A549 (cell line): ENCODE results near the gene NEAT1. TPM values are rescaled to one million over a fixed set of nuclear protein-coding genes. Genes with fewer than 3 reads are reported as not detected.

Experiments used
- ATAC-seq, 2 experiments: fragments of 200-7000 bp in 1 of 2; fragments of >200 bp in 1 of 2; cut with Nextera tagmentation in 1 of 2; cut with Tn5 transposase in 1 of 2; 3 replicates each; pipeline versions ENCODE4 v1.8.0 to v1.9.1; 2018 to 2020; ENCODE audit warnings: mild to moderate bottlenecking in 1 of 2, moderate library complexity in 1 of 2
- CTCF ChIA-PET: fragments of 300-600 bp; sonication (Branson Sonifier 250); formaldehyde crosslinking; extraction: SDS; loops from one replicate; lab custom pipeline; 2021; ENCODE audit warnings: antibody characterized with exemption, inconsistent platforms; lab: Yijun Ruan, JAX
- POLR2A ChIA-PET: fragments of 350-600 bp; formaldehyde crosslinking; extraction: SDS; loops from one replicate; lab custom pipeline; 2021; ENCODE audit warnings: antibody characterized with exemption, inconsistent platforms; lab: Yijun Ruan, JAX
- DNase-seq, 2 experiments: peaks; one replicate each; pipeline versions ENCODE4 v3.0.0 to v3.0.0-alpha.2; 2011 to 2016; ENCODE audit warnings: low read depth in 1 of 2, low spot score in 1 of 2
- FAIRE-seq: peaks from 2 replicates; lab custom pipeline; 2011; peaks lifted over from hg19 to GRCh38; lab: Jason Lieb, UNC
- H3K27ac ChIP-seq, 2 experiments: fragments of >200 bp; sonication (Bioruptor Twin); formaldehyde crosslinking; 3 replicates each; pipeline ENCODE4 v1.5.1; 2016 to 2017
- H3K4me1 ChIP-seq: fragments of >200 bp; sonication (Bioruptor Twin); formaldehyde crosslinking; 3 replicates; pipeline ENCODE4 v1.6.1; 2016
- H3K4me2 ChIP-seq: fragments of >200 bp; sonication (Bioruptor Twin); formaldehyde crosslinking; 3 replicates; pipeline ENCODE4 v1.6.1; 2016
- H3K4me3 ChIP-seq: fragments of >200 bp; sonication (Bioruptor Twin); formaldehyde crosslinking; 3 replicates; pipeline ENCODE4 v1.5.1; 2016
- H3K9me3 ChIP-seq: fragments of >200 bp; sonication (Bioruptor Twin); formaldehyde crosslinking; 3 replicates; pipeline ENCODE4 v1.6.1; 2016
- CBX2 ChIP-seq: fragments of 200-600 bp; sonication (generic); IDR thresholded peaks from 2 replicates; pipeline ENCODE4 v1.6.1; 2016; ENCODE audit warnings: low read depth, mild to moderate bottlenecking, borderline replicate concordance
- CHD2 ChIP-seq: fragments of 150-350 bp; IDR thresholded peaks from 2 replicates; pipeline ENCODE4 v1.6.1; 2014; ENCODE audit warnings: low read length; ENCODE audit not compliant: partially characterized antibody
- CHD4 ChIP-seq: fragments of 200-600 bp; sonication (generic); IDR thresholded peaks from 2 replicates; pipeline ENCODE4 v1.6.1; 2016; ENCODE audit warnings: antibody characterized with exemption, mild to moderate bottlenecking, borderline replicate concordance
- EHF ChIP-seq: fragments of 250-450 bp; sonication (Bioruptor Pico); IDR thresholded peaks from 2 replicates; pipeline ENCODE4 v1.5.0; 2020; ENCODE audit warnings: mild to moderate bottlenecking
- EP300 ChIP-seq, 2 experiments: fragments of >200 bp; sonication (Bioruptor Twin); formaldehyde crosslinking; IDR thresholded peaks; 2 replicates in 1 of 2; 3 replicates in 1 of 2; pipeline ENCODE4 v1.6.1; 2016 to 2017
- ESRRA ChIP-seq: fragments of 150-350 bp; IDR thresholded peaks from 2 replicates; pipeline ENCODE4 v1.6.1; 2014; ENCODE audit warnings: mild to moderate bottlenecking, low read length, borderline replicate concordance
- FOSL2 ChIP-seq, 2 experiments: fragments of 450-650 bp in 1 of 2; fragments of >200 bp in 1 of 2; sonication (Bioruptor Twin) in 1 of 2; formaldehyde crosslinking; IDR thresholded peaks; 2 replicates each; pipeline versions ENCODE4 v1.5.0 to v1.6.1; 2016 to 2020; ENCODE audit warnings: mild to moderate bottlenecking in 1 of 2, moderate library complexity in 1 of 2
- HEYL ChIP-seq: fragments of 250-450 bp; sonication (Bioruptor Pico); IDR thresholded peaks from 2 replicates; pipeline ENCODE4 v1.8.0; 2021; ENCODE audit warnings: mild to moderate bottlenecking, moderate library complexity
- JUNB ChIP-seq: fragments of >200 bp; sonication (Bioruptor Twin); formaldehyde crosslinking; IDR thresholded peaks from 2 replicates; pipeline ENCODE4 v1.6.1; 2016
- NFE2L2 ChIP-seq: fragments of 150-350 bp; conservative IDR thresholded peaks from 2 replicates; pipeline ENCODE4 v1.6.1; 2014; ENCODE audit warnings: low read length
- NR3C1 ChIP-seq: fragments of >200 bp; sonication (Bioruptor Twin); formaldehyde crosslinking; IDR thresholded peaks from 3 replicates; pipeline ENCODE4 v1.6.1; 2017
- PBX3 ChIP-seq: IDR thresholded peaks from 2 replicates; pipeline ENCODE4 v1.6.1; 2012
- POLR2A ChIP-seq: IDR thresholded peaks from 2 replicates; pipeline ENCODE4 v1.6.1; 2012; ENCODE audit warnings: mild to moderate bottlenecking, low read length
- RAD21 ChIP-seq, 2 experiments: fragments of >200 bp in 1 of 2; sonication (Bioruptor Twin) in 1 of 2; formaldehyde crosslinking in 1 of 2; IDR thresholded peaks in 1 of 2; conservative IDR thresholded peaks in 1 of 2; 2 replicates in 1 of 2; 3 replicates in 1 of 2; pipeline ENCODE4 v1.6.1; 2012 to 2018; ENCODE audit warnings: inconsistent platforms in 1 of 2
- TFCP2L1 ChIP-seq: fragments of 250-450 bp; sonication (Bioruptor Pico); IDR thresholded peaks from 2 replicates; pipeline ENCODE4 v1.5.0; 2021; ENCODE audit warnings: mild to moderate bottlenecking
- ZFP36 ChIP-seq: fragments of 450-650 bp; IDR thresholded peaks from 2 replicates; pipeline ENCODE4 v1.6.1; 2014; ENCODE audit warnings: borderline replicate concordance; ENCODE audit not compliant: partially characterized antibody
- ZSCAN20 ChIP-seq: fragments of 250-450 bp; sonication (Bioruptor Pico); IDR thresholded peaks from 2 replicates; pipeline ENCODE4 v1.8.0; 2022; ENCODE audit warnings: mild to moderate bottlenecking, moderate library complexity
- WGBS: methylation state at CpG from one replicate; pipeline ENCODE4 v1.1.6; 2017; ENCODE audit errors: missing lambda C conversion rate; 5-methylcytosine and 5-hydroxymethylcytosine counted together
- polyA plus RNA-seq, 4 experiments: library from polyadenylated mRNA; depleted of rRNA in 3 of 4; stranded (reverse); fragments of >200 nt; fragmentation: RNase III in 1 of 4; extraction: RNeasy Plus Mini Kit Qiagen cat#74134 plus additional on column Dnase treatment in 1 of 4; gene quantifications; 2 replicates in 3 of 4; 3 replicates in 1 of 4; pipeline ENCODE4 v1.2.3, GENCODE V29; 2011 to 2017
- TF ChIP-seq, protein P1 (sequence below): fragments of 150-350 bp; IDR thresholded peaks from 2 replicates; pipeline ENCODE4 v1.6.1; 2014; ENCODE audit warnings: low read depth, mild to moderate bottlenecking, low read length
- TF ChIP-seq, protein P2 (sequence below): fragments of 250-450 bp; sonication (Bioruptor Pico); IDR thresholded peaks from 2 replicates; pipeline ENCODE4 v1.5.0; 2021; ENCODE audit warnings: mild to moderate bottlenecking, moderate library complexity, borderline replicate concordance
- TF ChIP-seq, protein P3 (sequence below): fragments of 200-600 bp; sonication (generic); IDR thresholded peaks from 2 replicates; pipeline ENCODE4 v1.6.1; 2016; ENCODE audit warnings: antibody characterized with exemption, mild to moderate bottlenecking, moderate library complexity

The NEAT1 gene
- polyA plus RNA-seq, 2 of the 4 experiments (the other 2 are of a cell fraction) = 314 to 1,223 TPM

DNA sequence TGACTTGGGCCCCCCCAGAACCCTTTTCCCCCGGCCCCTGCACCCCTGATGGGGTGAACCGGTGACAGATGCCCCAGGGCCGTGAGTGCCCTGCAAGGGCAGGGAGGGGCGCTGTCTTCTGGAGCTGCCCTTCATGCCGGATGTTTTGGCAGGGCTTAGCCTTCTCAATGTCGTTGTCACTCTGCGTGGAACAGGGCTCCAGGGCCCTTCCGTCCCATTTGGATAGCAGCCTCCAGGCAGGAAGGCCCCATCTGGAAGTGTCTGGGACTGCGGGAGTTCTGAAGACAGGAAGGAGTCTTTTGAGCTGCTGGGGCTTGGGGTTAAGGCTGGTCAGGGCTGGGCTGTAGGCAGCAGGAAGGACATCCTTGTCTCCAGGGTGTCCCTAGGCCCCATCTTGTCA lies 31.6 kb upstream of the NEAT1 start:
- ChIA-PET POLR2A (interaction anchor here (0.6 to 1.7 kb wide), 3 partner anchors 31 to 39 kb away, joined by 3 to 5 read pairs (median 5); partner anchors contain the start of gene NEAT1), CTCF (interaction anchor here (0.9 to 14.2 kb wide), 6 partner anchors 9 to 165 kb away, joined by 3 to 208 read pairs (median 4); partner anchors contain the start of gene NEAT1)
- DNase-seq (peak; percentile 30 to 54), FAIRE-seq (no peak), ATAC-seq (peak in 1 of 2 experiments; percentile 49; a peak in 3 of 6 replicates)
- 0 out of 3 replicates have a peak overlapping the region, but pooled peaks have one; percentile 11 for H3K4me2 ChIP-seq
- no peak for TF ChIP-seq TFCP2L1
- no peak for TF ChIP-seq ZSCAN20
- TF ChIP-seq, protein P1, sequence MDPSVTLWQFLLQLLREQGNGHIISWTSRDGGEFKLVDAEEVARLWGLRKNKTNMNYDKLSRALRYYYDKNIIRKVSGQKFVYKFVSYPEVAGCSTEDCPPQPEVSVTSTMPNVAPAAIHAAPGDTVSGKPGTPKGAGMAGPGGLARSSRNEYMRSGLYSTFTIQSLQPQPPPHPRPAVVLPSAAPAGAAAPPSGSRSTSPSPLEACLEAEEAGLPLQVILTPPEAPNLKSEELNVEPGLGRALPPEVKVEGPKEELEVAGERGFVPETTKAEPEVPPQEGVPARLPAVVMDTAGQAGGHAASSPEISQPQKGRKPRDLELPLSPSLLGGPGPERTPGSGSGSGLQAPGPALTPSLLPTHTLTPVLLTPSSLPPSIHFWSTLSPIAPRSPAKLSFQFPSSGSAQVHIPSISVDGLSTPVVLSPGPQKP = no peak
- no peak for TF ChIP-seq ZFP36
- no peak for TF ChIP-seq RAD21 (conservative IDR thresholded peaks at IDR 0.05 in 1 of 2, IDR thresholded peaks at IDR 0.05 in 1 of 2)
- TF ChIP-seq JUNB = no peak
- TF ChIP-seq EHF (CRISPR knock-in tag) = no peak
- TF ChIP-seq EP300 (IDR thresholded peaks at IDR 0.05) = no peak
- no peak for TF ChIP-seq NFE2L2
- no peak for TF ChIP-seq FOSL2 (IDR thresholded peaks at IDR 0.05)
- no peak for TF ChIP-seq FOSL2 (CRISPR knock-in tag; IDR thresholded peaks at IDR 0.05)
- TF ChIP-seq HEYL (CRISPR knock-in tag) = no peak
- no peak for TF ChIP-seq ESRRA
- TF ChIP-seq, all 56 proteins: peak for 0
- peak overlapping the region in 1 of 2 experiments; percentile 55; a peak in 3 of 6 replicates for H3K27ac ChIP-seq
- WGBS = 75% methylated on average over 7 of the region's 9 CpGs
- H3K4me1 ChIP-seq = peaks cover 44% of the 10 kb centered on the region
- no peak overlapping the region for H3K4me3 ChIP-seq
- H3K9me3 ChIP-seq = no peaks in the 10 kb centered on the region

DNA sequence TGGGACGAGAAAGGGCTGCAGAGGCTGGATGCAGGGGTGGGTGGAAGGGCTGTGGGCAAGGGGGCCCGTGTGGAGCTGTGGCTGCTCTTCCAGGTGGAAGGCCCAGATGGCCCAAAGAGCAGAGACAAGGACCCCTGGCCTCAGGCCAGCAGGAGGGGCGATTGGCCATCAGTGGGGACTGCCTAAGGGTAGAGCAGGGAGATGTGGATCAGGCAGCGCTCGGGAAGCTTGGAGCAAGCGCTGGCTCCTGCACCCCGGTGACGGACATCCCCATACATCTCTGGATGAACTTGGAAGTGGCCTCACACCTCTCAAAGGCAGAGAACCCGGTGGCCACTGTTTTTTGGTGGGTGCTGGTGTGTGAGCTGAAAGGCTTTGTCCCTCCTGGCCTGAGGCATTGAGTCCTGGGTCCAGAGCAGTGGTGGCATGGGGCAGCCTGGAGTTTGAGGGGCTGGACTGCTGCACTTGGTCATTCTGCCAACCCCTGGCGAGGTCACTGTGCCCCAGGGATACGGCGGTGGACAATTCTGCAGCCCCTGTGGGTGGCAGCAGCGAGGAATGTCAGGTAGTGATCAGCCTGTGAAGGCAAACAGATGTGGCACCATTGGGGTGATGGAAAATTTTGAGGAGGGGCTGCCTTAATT lies 30.3 kb upstream of the NEAT1 start:
- peaks cover 39% of the 10 kb centered on the region; the same call in 2 of the 3 replicates for H3K4me1 ChIP-seq
- no peak for DNase-seq
- peak overlapping the region in 1 of 2 experiments; percentile 17; a peak in 1 of 6 replicates for H3K27ac ChIP-seq
- POLR2A ChIA-PET = no interaction called here
- 83% methylated on average over 13 of the region's 13 CpGs for WGBS
- H3K9me3 ChIP-seq = no peaks in the 10 kb centered on the region
- TF ChIP-seq, protein P1 = no peak
- TF ChIP-seq NR3C1 (no peak), CHD4 (no peak)
- TF ChIP-seq, protein P2, sequence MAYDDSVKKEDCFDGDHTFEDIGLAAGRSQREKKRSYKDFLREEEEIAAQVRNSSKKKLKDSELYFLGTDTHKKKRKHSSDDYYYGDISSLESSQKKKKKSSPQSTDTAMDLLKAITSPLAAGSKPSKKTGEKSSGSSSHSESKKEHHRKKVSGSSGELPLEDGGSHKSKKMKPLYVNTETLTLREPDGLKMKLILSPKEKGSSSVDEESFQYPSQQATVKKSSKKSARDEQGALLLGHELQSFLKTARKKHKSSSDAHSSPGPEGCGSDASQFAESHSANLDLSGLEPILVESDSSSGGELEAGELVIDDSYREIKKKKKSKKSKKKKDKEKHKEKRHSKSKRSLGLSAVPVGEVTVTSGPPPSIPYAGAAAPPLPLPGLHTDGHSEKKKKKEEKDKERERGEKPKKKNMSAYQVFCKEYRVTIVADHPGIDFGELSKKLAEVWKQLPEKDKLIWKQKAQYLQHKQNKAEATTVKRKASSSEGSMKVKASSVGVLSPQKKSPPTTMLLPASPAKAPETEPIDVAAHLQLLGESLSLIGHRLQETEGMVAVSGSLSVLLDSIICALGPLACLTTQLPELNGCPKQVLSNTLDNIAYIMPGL (CRISPR knock-in tag) = no peak
- TF ChIP-seq, all 56 proteins: peak for 0
- no peak for FAIRE-seq
- ATAC-seq = no peak
- no peak overlapping the region for H3K4me2 ChIP-seq
- H3K4me3 ChIP-seq = no peak overlapping the region
- CTCF ChIA-PET = interaction anchor here (1.0 to 2.9 kb wide), 6 partner anchors 8 to 118 kb away, joined by 3 to 9 read pairs (median 5); partner anchors contain the start of gene SLC25A45

GRCh38 chr11:65392899-65393298 lies 29.7 kb upstream of the NEAT1 start:
- no peak for DNase-seq
- FAIRE-seq = no peak
- no peak overlapping the region for H3K4me2 ChIP-seq
- no peak for TF ChIP-seq ZFP36
- TF ChIP-seq PBX3 = no peak
- TF ChIP-seq, protein P3, sequence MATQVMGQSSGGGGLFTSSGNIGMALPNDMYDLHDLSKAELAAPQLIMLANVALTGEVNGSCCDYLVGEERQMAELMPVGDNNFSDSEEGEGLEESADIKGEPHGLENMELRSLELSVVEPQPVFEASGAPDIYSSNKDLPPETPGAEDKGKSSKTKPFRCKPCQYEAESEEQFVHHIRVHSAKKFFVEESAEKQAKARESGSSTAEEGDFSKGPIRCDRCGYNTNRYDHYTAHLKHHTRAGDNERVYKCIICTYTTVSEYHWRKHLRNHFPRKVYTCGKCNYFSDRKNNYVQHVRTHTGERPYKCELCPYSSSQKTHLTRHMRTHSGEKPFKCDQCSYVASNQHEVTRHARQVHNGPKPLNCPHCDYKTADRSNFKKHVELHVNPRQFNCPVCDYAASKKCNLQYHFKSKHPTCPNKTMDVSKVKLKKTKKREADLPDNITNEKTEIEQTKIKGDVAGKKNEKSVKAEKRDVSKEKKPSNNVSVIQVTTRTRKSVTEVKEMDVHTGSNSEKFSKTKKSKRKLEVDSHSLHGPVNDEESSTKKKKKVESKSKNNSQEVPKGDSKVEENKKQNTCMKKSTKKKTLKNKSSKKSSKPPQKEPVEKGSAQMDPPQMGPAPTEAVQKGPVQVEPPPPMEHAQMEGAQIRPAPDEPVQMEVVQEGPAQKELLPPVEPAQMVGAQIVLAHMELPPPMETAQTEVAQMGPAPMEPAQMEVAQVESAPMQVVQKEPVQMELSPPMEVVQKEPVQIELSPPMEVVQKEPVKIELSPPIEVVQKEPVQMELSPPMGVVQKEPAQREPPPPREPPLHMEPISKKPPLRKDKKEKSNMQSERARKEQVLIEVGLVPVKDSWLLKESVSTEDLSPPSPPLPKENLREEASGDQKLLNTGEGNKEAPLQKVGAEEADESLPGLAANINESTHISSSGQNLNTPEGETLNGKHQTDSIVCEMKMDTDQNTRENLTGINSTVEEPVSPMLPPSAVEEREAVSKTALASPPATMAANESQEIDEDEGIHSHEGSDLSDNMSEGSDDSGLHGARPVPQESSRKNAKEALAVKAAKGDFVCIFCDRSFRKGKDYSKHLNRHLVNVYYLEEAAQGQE = no peak
- no peak for TF ChIP-seq POLR2A
- no peak for TF ChIP-seq CBX2
- no peak for TF ChIP-seq CHD2
- no peak for ATAC-seq
- ChIA-PET CTCF (interaction anchor here (1.2 to 2.9 kb wide), 6 partner anchors 10 to 117 kb away, joined by 3 to 9 read pairs (median 6); partner anchors contain the start of gene SLC25A45), POLR2A (no interaction called here)
- WGBS = 96% methylated on average over 5 of the region's 5 CpGs
- H3K27ac ChIP-seq = no peak overlapping the region
- H3K4me1 ChIP-seq = peaks cover 33% of the 10 kb centered on the region; the same call in 2 of the 3 replicates
- no peaks in the 10 kb centered on the region for H3K9me3 ChIP-seq
- no peak overlapping the region for H3K4me3 ChIP-seq
